ENCODE measurements around the gene C2orf49. TPM values are rescaled to one million over a fixed set of nuclear protein-coding genes. Genes with fewer than 3 reads are reported as not detected.

The C2orf49 gene
- total RNA-seq, 2 experiments from 2014 or later, result 23.5 to 24.5 TPM

- Mint-ChIP-seq H3K4me1 (peaks cover 18% of the 10 kb centered on the region), H3K9me3 (no peaks in the 10 kb centered on the region), H3K27ac (no peak overlapping the region), H3K27me3 (no peaks in the 10 kb centered on the region), H3K36me3 (ENCODE audit: low read depth) (peaks cover 2% of the 10 kb centered on the region), H3K4me3 (no peak overlapping the region)
- POLR2A ChIA-PET, result no interaction called here
- CTCF ChIA-PET, result interaction anchor here (0.9 kb wide), 1 partner anchor 150 kb away, joined by 3 read pairs; no protein-coding TSS in a partner anchor
- no peak for DNase-seq
These were observed 34.5 kb downstream of the C2orf49 start for GRCh38 chr2:105371810-105372209.

GRCh38 chr2:105373344-105373781 lies 36.0 kb downstream of the C2orf49 start:
- POLR2A ChIA-PET, result no interaction called here
- peaks cover 18% of the 10 kb centered on the region for H3K4me1 Mint-ChIP-seq
- no peaks in the 10 kb centered on the region for H3K27me3 Mint-ChIP-seq
- H3K27ac Mint-ChIP-seq, result peak overlapping the region; percentile 36
- DNase-seq, result no peak
- CTCF ChIA-PET, result no interaction called here
- peaks cover 2% of the 10 kb centered on the region for H3K36me3 Mint-ChIP-seq (ENCODE audit: low read depth)
- H3K9me3 Mint-ChIP-seq, result no peaks in the 10 kb centered on the region
- H3K4me3 Mint-ChIP-seq, result no peak overlapping the region

GRCh38 chr2:105373895-105374401 lies 36.6 kb downstream of the C2orf49 start:
- CTCF ChIA-PET, result no interaction called here
- DNase-seq, result peak; percentile 24

GRCh38 chr2:105375001-105375561 lies 37.7 kb downstream of the C2orf49 start:
- ChIA-PET CTCF (interaction anchor here (1.6 kb wide), 1 partner anchor 19 kb away, joined by 3 read pairs; no protein-coding TSS in a partner anchor), POLR2A (interaction anchor here (0.6 kb wide), 1 partner anchor 23 kb away, joined by 3 read pairs; no protein-coding TSS in a partner anchor)
- Mint-ChIP-seq H3K9me3 (no peaks in the 10 kb centered on the region), H3K36me3 (ENCODE audit: low read depth) (peaks cover 2% of the 10 kb centered on the region), H3K4me3 (no peak overlapping the region), H3K4me1 (peaks cover 13% of the 10 kb centered on the region), H3K27ac (no peak overlapping the region), H3K27me3 (no peaks in the 10 kb centered on the region)
- no peak for DNase-seq

More at GRCh38 chr2:105373895-105374401, 36.6 kb downstream of the C2orf49 start:
- Mint-ChIP-seq H3K4me3 (peak overlapping the region; percentile 17), H3K9me3 (no peaks in the 10 kb centered on the region), H3K27ac (peak overlapping the region; percentile 86), H3K36me3 (ENCODE audit: low read depth) (peaks cover 2% of the 10 kb centered on the region), H3K27me3 (no peaks in the 10 kb centered on the region), H3K4me1 (peaks cover 18% of the 10 kb centered on the region)
- POLR2A ChIA-PET, result no interaction called here

- H3K27me3 Mint-ChIP-seq, result no peaks in the 10 kb centered on the region
- H3K27ac Mint-ChIP-seq, result no peak overlapping the region
- H3K9me3 Mint-ChIP-seq, result no peaks in the 10 kb centered on the region
- ChIA-PET POLR2A (no interaction called here), CTCF (interaction anchor here (1.6 kb wide), 1 partner anchor 18 kb away, joined by 3 read pairs; no protein-coding TSS in a partner anchor)
- no peak overlapping the region for H3K4me3 Mint-ChIP-seq
- DNase-seq, result no peak
- H3K36me3 Mint-ChIP-seq (ENCODE audit: low read depth), result peaks cover 3% of the 10 kb centered on the region
- H3K4me1 Mint-ChIP-seq, result peaks cover 12% of the 10 kb centered on the region
These were observed 38.7 kb downstream of the C2orf49 start for GRCh38 chr2:105376010-105376409.

GRCh38 chr2:105376789-105377240 lies 39.5 kb downstream of the C2orf49 start:
- Mint-ChIP-seq H3K4me3 (no peak overlapping the region), H3K27me3 (no peaks in the 10 kb centered on the region), H3K9me3 (no peaks in the 10 kb centered on the region), H3K36me3 (ENCODE audit: low read depth) (peaks cover 4% of the 10 kb centered on the region), H3K4me1 (peaks cover 12% of the 10 kb centered on the region), H3K27ac (no peak overlapping the region)
- ChIA-PET CTCF (no interaction called here), POLR2A (no interaction called here)
- no peak for DNase-seq

- Mint-ChIP-seq H3K27me3 (no peaks in the 10 kb centered on the region), H3K36me3 (ENCODE audit: low read depth) (peaks cover 3% of the 10 kb centered on the region), H3K4me3 (no peak overlapping the region), H3K9me3 (no peaks in the 10 kb centered on the region), H3K27ac (no peak overlapping the region), H3K4me1 (peaks cover 11% of the 10 kb centered on the region)
- ChIA-PET CTCF (no interaction called here), POLR2A (no interaction called here)
- DNase-seq, result no peak
These were observed 40.5 kb downstream of the C2orf49 start for GRCh38 chr2:105377871-105378270.

GRCh38 chr2:105378276-105378840 lies 41.0 kb downstream of the C2orf49 start:
- H3K9me3 Mint-ChIP-seq, result no peaks in the 10 kb centered on the region
- no peak overlapping the region for H3K4me3 Mint-ChIP-seq
- CTCF ChIA-PET, result no interaction called here
- H3K27me3 Mint-ChIP-seq, result no peaks in the 10 kb centered on the region
- no peak for DNase-seq
- H3K4me1 Mint-ChIP-seq, result peaks cover 9% of the 10 kb centered on the region
- POLR2A ChIA-PET, result no interaction called here
- H3K27ac Mint-ChIP-seq, result no peak overlapping the region
- H3K36me3 Mint-ChIP-seq (ENCODE audit: low read depth), result peaks cover 1% of the 10 kb centered on the region

GRCh38 chr2:105378921-105379383 lies 41.6 kb downstream of the C2orf49 start:
- ChIA-PET CTCF (no interaction called here), POLR2A (no interaction called here)
- no peak for DNase-seq
- Mint-ChIP-seq H3K9me3 (no peaks in the 10 kb centered on the region), H3K4me3 (no peak overlapping the region), H3K36me3 (ENCODE audit: low read depth) (peaks cover 1% of the 10 kb centered on the region), H3K4me1 (peaks cover 4% of the 10 kb centered on the region), H3K27ac (no peak overlapping the region), H3K27me3 (no peaks in the 10 kb centered on the region)

GRCh38 chr2:105379741-105380186 lies 42.4 kb downstream of the C2orf49 start:
- ChIA-PET POLR2A (no interaction called here), CTCF (interaction anchor here (1.0 to 1.8 kb wide), 3 partner anchors 10 to 150 kb away, joined by 3 to 4 read pairs (median 4); no protein-coding TSS in a partner anchor)
- no peaks in the 10 kb centered on the region for H3K9me3 Mint-ChIP-seq
- H3K27ac Mint-ChIP-seq, result no peak overlapping the region
- H3K4me3 Mint-ChIP-seq, result no peak overlapping the region
- H3K4me1 Mint-ChIP-seq, result no peaks in the 10 kb centered on the region
- DNase-seq, result no peak
- H3K27me3 Mint-ChIP-seq, result no peaks in the 10 kb centered on the region
- peaks cover 1% of the 10 kb centered on the region for H3K36me3 Mint-ChIP-seq (ENCODE audit: low read depth)

- ChIA-PET POLR2A (no interaction called here), CTCF (interaction anchor here (1.0 to 1.8 kb wide), 3 partner anchors 10 to 150 kb away, joined by 3 to 4 read pairs (median 4); no protein-coding TSS in a partner anchor)
These were observed 43.2 kb downstream of the C2orf49 start for GRCh38 chr2:105380432-105381100.

GRCh38 chr2:105381101-105381668 lies 43.8 kb downstream of the C2orf49 start:
- CTCF ChIA-PET, result interaction anchor here (1.8 kb wide), 1 partner anchor 12 kb away, joined by 4 read pairs; no protein-coding TSS in a partner anchor
- Mint-ChIP-seq H3K27ac (no peak overlapping the region), H3K36me3 (ENCODE audit: low read depth) (peaks cover 1% of the 10 kb centered on the region), H3K9me3 (no peaks in the 10 kb centered on the region), H3K4me3 (no peak overlapping the region), H3K4me1 (no peaks in the 10 kb centered on the region), H3K27me3 (no peaks in the 10 kb centered on the region)
- POLR2A ChIA-PET, result no interaction called here
- no peak for DNase-seq

More at GRCh38 chr2:105380432-105381100, 43.2 kb downstream of the C2orf49 start:
- no peak overlapping the region for H3K27ac Mint-ChIP-seq
- H3K36me3 Mint-ChIP-seq (ENCODE audit: low read depth), result peaks cover 1% of the 10 kb centered on the region
- no peaks in the 10 kb centered on the region for H3K9me3 Mint-ChIP-seq
- no peak overlapping the region for H3K4me3 Mint-ChIP-seq
- no peaks in the 10 kb centered on the region for H3K27me3 Mint-ChIP-seq
- no peak for DNase-seq
- no peaks in the 10 kb centered on the region for H3K4me1 Mint-ChIP-seq
